Amniotic epithelial cell (primary cell): ENCODE measurements around the gene FUCA2.
"Not testable (repeated sequence)": the region's sequence is repeated elsewhere in the genome, so short reads cannot be mapped to it uniquely, and the experiment has no call there.

Experiments used
- DNase-seq: peaks from one replicate; pipeline ENCODE4 v3.0.0-alpha.2; 2010; ENCODE audit warnings: low read depth

Gene FUCA2

DNA sequence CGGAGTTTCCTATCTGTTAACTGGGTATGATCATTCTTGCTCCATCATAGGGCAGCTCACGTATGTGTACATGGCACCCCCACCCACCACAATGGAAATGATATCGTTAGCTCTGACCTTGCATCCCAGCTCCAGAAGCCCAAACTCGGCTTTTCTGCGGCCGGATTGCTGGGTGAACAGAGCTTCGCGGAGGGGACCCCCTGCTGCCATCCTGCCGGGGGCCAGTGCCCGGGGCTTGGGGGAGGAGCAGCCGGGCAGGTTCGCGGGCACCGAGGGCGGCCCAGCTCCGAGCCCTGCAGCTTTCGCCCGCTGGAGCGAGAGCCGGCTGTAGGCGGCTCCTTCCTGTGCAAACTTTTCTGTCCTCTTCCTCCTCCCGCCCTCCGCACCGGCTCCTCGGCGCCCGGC, 24.9 kb upstream of the FUCA2 start:
- DNase-seq: no peak

- DNase-seq: no peak
Observed at GRCh38 chr6:143535189-143535614, 23.7 kb upstream of the FUCA2 start.

DNA sequence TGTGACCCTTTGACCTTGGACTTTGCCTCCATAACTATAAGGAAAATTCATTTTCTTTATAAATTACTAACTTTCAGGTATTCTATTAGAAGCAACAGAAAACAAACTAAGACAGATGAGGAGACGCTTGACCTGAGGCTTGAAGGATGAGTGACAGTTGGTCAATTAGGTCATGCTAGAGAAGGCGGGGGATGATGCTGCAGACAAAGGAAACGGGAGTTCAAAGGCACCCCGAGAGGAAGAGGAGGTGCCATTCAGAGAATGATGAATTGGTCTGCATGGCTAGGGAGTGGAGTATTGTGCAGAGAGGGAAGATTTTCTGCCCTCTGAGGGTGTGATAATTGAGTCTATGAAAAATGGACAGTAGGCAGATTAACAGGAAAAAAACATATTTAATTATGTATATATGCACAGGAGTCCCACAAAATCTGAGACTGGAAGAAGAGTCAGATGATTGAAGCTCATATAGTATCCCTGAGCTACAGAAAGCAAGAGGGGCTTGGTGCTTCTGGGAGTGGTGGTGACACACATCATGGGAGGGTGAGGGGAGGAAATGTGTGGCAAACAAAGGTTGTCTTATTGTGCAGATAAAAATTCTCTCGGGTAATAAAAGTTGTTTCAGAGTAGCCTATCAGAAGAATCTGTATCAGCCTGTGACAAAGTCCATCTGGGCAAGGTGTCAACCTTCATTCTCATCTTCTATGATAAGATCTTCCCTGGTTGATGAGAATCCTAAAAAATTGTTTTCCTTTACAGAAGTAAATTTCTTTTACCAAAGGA, 20.4 kb upstream of the FUCA2 start:
- no peak for DNase-seq

DNA sequence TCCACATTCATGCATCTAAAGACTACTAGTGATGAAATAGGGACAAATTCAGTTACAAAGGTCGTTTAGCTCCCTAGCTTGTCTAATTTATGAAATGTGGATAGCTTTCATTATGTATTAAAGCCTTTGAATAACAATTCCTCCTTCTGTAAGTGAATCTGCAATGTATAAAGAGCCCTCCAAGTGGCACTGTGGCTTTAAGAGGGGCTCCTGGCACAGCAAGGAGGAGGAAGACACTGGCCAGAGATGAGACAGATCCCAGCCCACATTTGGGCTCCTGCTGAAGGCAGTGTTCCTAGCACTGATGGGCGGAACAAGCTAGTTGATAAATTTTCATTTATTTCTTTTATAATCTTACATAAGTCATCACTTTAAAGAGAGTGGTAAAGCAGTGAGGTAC, 17.6 kb upstream of the FUCA2 start:
- no peak for DNase-seq

DNA sequence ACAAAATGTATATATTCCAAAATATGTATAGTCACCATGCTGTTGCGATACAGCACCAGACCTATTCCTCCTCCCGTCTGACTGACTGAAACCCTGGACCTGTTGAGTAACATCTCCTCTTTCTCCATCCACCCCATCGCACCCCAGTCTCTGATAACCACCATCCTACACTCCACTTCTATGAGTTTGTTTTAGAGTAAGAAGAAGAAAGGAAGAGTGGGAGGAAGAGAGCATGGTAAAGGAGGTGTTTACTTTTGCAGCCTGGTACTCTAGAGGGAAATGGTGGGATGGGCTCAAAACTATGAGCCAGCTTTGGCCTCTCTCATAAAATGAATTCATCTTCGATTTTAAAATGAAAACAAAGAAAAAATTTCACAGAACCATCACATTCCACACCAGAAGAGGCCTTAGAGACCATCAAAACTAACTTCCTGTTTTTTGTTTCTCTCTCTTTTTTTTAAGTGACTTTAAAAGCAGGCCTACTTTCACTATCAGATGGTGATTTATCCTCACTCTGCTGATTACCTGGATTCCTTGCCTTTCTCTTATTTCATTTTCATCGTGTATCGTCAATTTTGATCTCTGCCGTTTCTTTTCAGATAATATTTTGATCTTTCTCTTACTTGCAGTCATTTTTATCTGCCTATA, 16.8 kb upstream of the FUCA2 start:
- DNase-seq: no peak

GRCh38 chr6:143527677-143528076, 16.2 kb upstream of the FUCA2 start:
- no peak for DNase-seq

GRCh38 chr6:143525356-143525755, 13.8 kb upstream of the FUCA2 start:
- DNase-seq: no peak

DNA sequence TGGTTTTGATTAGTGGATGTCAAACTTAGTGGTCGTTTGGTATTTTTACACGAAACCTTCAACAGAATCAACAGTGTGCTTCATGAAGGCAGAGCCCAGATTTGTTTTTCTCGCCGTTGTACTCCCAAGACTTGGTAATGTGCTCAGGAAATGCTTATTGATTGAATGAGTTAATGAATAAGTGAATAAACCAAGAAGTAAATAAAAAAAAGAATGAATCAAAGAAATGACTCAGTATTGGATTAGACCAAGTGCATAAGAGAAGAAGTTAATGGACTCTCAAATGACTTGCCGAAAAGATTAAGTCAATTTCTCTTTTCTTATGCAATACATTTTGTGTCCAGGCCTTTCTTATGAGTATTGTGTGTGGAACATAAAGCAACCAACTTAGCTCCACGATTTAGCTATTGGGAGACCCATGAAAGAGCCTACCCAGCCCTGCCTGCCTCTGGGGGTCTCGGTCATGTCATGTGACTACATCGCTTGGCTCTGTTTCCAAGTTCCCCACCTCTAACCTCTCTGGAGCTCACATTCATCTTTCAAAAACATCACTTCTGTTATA, 10.6 kb upstream of the FUCA2 start:
- DNase-seq: no peak

DNA sequence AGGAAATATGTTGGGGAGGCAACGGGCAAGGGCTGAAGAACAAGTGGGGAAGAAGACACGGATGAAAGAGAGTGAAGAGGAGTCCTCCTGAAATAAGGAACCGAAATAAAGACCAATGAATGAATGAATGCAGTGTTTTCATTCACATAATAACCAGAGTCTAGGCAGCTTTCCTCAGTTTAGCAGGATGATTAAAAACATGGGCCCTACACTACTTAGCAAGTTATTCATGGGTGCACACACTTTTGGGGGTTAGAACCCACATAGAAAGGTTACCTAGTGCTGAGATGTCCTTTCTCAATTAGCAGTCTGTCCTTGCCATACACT, 5.9 kb upstream of the FUCA2 start:
- no peak for DNase-seq

GRCh38 chr6:143516690-143517446, 5.3 kb upstream of the FUCA2 start:
- DNase-seq: no peak

- DNase-seq: no peak
Observed at GRCh38 chr6:143515766-143516355, 4.3 kb upstream of the FUCA2 start.

DNA sequence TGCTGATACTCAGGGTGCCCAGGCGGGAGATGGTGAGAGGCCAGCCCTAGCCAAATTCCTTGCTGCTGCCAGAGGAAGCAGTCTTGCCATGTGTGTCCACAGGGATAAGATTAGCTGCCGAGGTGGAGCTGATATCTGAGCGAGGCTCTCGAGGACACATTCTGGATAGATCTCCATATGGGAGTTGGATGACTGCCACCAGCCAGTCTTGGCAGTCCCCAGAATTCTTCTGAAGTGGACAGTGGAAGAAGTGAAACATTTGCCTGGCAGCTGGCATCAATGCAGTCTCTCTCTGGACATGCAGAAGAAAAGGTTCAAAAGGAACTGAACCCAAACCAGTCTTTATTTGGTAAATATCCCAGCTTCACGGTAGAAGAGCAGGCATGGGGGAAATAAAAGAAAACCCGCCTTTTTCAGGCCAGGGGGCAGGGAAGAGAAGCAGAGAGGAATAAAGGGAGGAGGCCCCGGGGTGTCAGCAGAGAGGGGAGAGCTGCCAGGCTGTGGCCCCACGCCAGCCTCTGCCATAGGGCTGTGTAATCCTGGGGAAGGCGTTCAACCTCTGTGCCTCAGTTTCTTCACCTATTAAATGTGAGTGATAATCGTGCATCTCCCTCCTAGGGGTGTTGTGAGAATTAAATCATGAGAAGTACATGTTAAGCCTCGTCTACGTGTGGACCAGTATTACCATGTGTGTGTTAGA, 3.7 kb upstream of the FUCA2 start:
- no peak for DNase-seq

GRCh38 chr6:143513410-143513809, 1.9 kb upstream of the FUCA2 start:
- DNase-seq: no peak

GRCh38 chr6:143510326-143510725, 1.2 kb downstream of the FUCA2 start:
- DNase-seq: not testable (repeated sequence)

DNA sequence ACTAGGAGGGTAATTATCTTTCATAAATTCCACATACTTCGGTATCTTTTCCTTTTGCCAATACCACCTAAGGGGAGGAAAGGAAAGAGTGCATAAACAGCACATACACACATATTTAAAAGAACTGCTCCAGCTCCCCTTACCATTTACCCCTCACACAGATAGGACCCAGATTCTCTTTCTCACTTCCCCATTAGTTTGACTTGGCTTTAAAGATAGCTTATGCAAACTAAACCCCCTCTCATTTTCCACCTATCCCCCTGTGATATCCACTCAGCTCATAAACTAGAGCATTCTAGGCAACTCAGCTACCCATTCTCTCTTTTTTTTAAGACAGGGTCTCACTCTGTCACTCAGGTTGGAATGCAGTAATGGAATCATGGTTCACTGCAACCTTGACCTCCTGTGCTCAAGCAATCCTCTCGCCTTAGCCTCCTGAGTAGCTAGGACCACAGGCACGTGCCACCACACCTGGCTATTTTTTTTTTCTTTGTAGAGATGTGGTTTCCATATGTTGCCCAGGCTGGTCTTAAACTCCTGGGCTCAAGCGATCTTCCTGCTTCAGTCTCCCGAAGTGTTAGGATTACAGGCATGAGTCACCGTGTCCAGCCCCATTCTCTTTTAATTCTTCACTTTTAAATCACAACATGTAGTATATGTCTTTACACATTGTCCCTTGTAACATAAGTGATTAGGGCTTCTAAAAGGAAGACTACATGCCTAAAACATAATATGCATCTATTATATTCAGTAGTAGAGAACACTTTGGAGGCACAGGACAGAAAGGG, 4.0 kb downstream of the FUCA2 start:
- DNase-seq: peak; percentile 21

DNA sequence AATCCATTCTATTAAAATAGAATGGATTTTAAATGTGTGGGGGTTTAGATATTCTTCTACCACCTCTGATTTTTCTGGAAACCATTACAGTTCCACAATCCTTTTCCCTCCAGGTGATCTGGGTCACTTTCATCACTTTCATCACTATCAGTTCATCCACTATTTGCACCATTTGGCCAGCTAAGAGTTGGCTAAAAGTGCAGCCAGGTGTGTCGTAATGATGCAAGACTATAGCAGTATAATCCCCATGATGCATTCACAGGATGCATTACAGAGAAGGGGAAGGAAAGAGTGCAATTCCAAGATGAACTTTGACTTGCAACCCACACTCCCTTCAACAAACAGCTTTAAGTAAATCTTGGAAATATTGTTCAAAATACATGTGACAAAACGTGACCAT, 4.9 kb downstream of the FUCA2 start:
- no peak for DNase-seq

DNA sequence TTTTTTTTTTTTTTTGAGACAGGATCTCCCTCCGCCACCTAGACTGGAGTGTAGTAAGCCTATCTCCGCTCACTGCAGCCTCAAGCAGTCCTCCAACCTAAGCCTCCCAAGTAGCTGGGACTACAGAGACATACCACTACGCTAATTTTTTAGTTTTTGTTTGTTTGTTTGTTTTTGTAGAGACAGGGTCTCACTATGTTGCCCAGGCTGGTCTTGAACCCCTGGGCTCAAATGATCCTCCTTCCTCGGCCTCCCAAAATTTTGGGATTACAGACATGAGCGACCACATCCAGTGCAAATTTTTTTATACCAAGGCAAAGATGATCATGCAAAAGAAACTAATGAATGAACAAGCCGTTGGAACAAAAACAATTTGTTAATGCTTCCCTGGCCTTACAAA, 5.3 kb downstream of the FUCA2 start:
- DNase-seq: no peak

- DNase-seq: no peak
Observed at GRCh38 chr6:143505537-143505936, 6.0 kb downstream of the FUCA2 start.

- no peak for DNase-seq
Observed at GRCh38 chr6:143505111-143505510, 6.4 kb downstream of the FUCA2 start.

- no peak for DNase-seq
Observed at GRCh38 chr6:143504369-143504768, 7.2 kb downstream of the FUCA2 start.

DNA sequence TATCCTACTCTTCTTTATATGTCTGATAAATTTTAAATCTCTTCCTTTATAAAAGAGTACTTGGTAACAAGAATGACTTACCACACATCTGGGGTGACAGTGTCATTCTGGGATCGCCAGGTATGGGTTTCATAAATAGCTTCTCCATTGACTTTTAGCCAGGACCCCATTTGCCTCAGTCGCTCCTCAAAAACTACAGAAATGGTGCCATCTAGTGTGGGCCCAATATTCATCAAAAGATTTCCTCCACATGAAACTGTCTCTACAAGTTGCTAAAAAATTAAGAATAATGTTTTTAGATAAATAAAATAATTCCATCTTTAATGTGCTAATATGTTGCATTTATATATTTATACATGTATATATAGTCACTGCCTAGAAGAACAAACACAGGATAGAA, 9.7 kb downstream of the FUCA2 start:
- no peak for DNase-seq
